GM12878 (cell line): Measurements from ENCODE around the gene PARP15. TPM values are rescaled to one million over a fixed set of nuclear protein-coding genes. Genes with fewer than 3 reads are reported as not detected.

Experiments used
- ATAC-seq: fragments of 200-7000 bp; cut with Tn5 transposase; 3 replicates; pipeline ENCODE4 v1.9.1; 2020; ENCODE audit warnings: mild to moderate bottlenecking, moderate library complexity
- BruUV-seq: library from RNA; stranded (reverse); fragments of 400-500 nt; replicated peaks from 2 replicates; lab custom pipeline; 2021; lab: Mats Ljungman, UMichigan
- CTCF ChIA-PET: fragments of 300-600 bp; sonication (Branson Sonifier 250); formaldehyde crosslinking; extraction: SDS; loops from one replicate; lab custom pipeline; 2021; ENCODE audit warnings: inconsistent platforms; lab: Yijun Ruan, JAX
- POLR2A ChIA-PET: fragments of 350-600 bp; formaldehyde crosslinking; extraction: SDS; loops from one replicate; lab custom pipeline; 2021; ENCODE audit warnings: inconsistent platforms; lab: Charles Lee
- RAD21 ChIA-PET: fragments of 300-600 bp; sonication (Branson Sonifier 250); formaldehyde crosslinking; loops from one replicate; lab custom pipeline; 2023; ENCODE audit warnings: antibody characterized with exemption; ENCODE audit not compliant: unreplicated experiment; lab: Charles Lee
- SMC1A ChIA-PET: fragments of 300-600 bp; sonication (Branson Sonifier 250); formaldehyde crosslinking; loops from one replicate; lab custom pipeline; 2023; ENCODE audit not compliant: unreplicated experiment, uncharacterized antibody; lab: Charles Lee
- DNase-seq: peaks from one replicate; pipeline ENCODE4 v3.0.0-alpha.2; 2011; ENCODE audit warnings: low read depth, low spot score
- FAIRE-seq: peaks from 3 replicates; lab custom pipeline; 2011; peaks lifted over from hg19 to GRCh38; lab: Jason Lieb, UNC
- H2AFZ ChIP-seq: 2 replicates; pipeline ENCODE4 v1.6.0; 2011; ENCODE audit warnings: low read depth, low read length, control low read depth; ENCODE audit not compliant: control insufficient read depth
- H3K27ac ChIP-seq: 2 replicates; pipeline ENCODE4 v1.5.1; 2011; ENCODE audit warnings: control low read depth; ENCODE audit not compliant: control insufficient read depth, insufficient read depth
- H3K27me3 ChIP-seq, 2 experiments: replicated peaks in 1 of 2; 2 replicates each; pipeline versions ENCODE4 v1.6.0 to v1.6.1; 2011; ENCODE audit warnings: low read length in 1 of 2; ENCODE audit not compliant: control insufficient read depth in 2 of 2, insufficient read depth in 2 of 2
- H3K36me3 ChIP-seq, 2 experiments: 2 replicates each; pipeline ENCODE4 v1.5.1; 2011; ENCODE audit warnings: low read length in 1 of 2; ENCODE audit not compliant: control insufficient read depth in 2 of 2, insufficient read depth in 2 of 2
- H3K4me1 ChIP-seq: 2 replicates; pipeline ENCODE4 v1.6.1; 2011; ENCODE audit warnings: mild to moderate bottlenecking, low read length, moderate library complexity, mixed read lengths; ENCODE audit not compliant: control insufficient read depth, insufficient read depth
- H3K4me2 ChIP-seq: 2 replicates; pipeline ENCODE4 v1.6.0; 2011; ENCODE audit warnings: control low read depth; ENCODE audit not compliant: control insufficient read depth, insufficient read depth
- H3K4me3 ChIP-seq: fragments of 200-600 bp; sonication (generic); 2 replicates; pipeline ENCODE4 v1.5.1; 2016
- H3K79me2 ChIP-seq: 2 replicates; pipeline ENCODE4 v1.6.0; 2011; ENCODE audit warnings: low read length; ENCODE audit not compliant: control insufficient read depth, insufficient read depth
- H3K9ac ChIP-seq: 2 replicates; pipeline ENCODE4 v1.8.0; 2011; ENCODE audit warnings: low read length, control low read depth, mixed read lengths; ENCODE audit not compliant: control insufficient read depth, insufficient read depth
- H3K9me3 ChIP-seq: replicated peaks from 3 replicates; pipeline ENCODE4 v1.5.1; 2011; ENCODE audit warnings: mild to moderate bottlenecking, low read length; ENCODE audit not compliant: control insufficient read depth, insufficient read depth
- H4K20me1 ChIP-seq: 2 replicates; pipeline ENCODE4 v1.6.0; 2011; ENCODE audit not compliant: control insufficient read depth, insufficient read depth
- ASH2L ChIP-seq: fragments of 300-600, 200-600 bp; sonication (generic); IDR thresholded peaks from 2 replicates; pipeline ENCODE4 v1.6.1; 2017; ENCODE audit warnings: low read depth, mild to moderate bottlenecking, borderline replicate concordance
- CEBPZ ChIP-seq: fragments of 150-350 bp; IDR thresholded peaks from 2 replicates; pipeline ENCODE4 v1.6.1; 2016; ENCODE audit warnings: low read depth, low read length
- EP300 ChIP-seq, 2 experiments: fragments of 150-350 bp in 1 of 2; IDR thresholded peaks; 2 replicates each; pipeline ENCODE4 v1.6.1; 2011 to 2012; ENCODE audit warnings: low read depth in 2 of 2, low read length in 2 of 2, borderline replicate concordance in 1 of 2, improper control_type of control experiment in 1 of 2, inconsistent platforms in 1 of 2; ENCODE audit not compliant: control insufficient read depth in 1 of 2
- GATAD2B ChIP-seq: fragments of 450-650 bp; conservative IDR thresholded peaks from 2 replicates; pipeline ENCODE4 v1.6.1; 2017; ENCODE audit warnings: low read depth, mild to moderate bottlenecking, moderate library complexity
- HDAC2 ChIP-seq: fragments of 200-600 bp; sonication (generic); IDR thresholded peaks from 2 replicates; pipeline ENCODE4 v1.6.1; 2017
- IKZF1 ChIP-seq: fragments of 450-650 bp; conservative IDR thresholded peaks from 2 replicates; pipeline ENCODE4 v1.6.1; 2017; ENCODE audit warnings: antibody characterized with exemption, mild to moderate bottlenecking
- KDM1A ChIP-seq: fragments of 200-600 bp; sonication (generic); IDR thresholded peaks from 2 replicates; pipeline ENCODE4 v1.6.1; 2016; ENCODE audit warnings: borderline replicate concordance
- MLLT1 ChIP-seq: fragments of 450-650 bp; IDR thresholded peaks from 2 replicates; pipeline ENCODE4 v1.6.1; 2016; ENCODE audit warnings: mild to moderate bottlenecking
- NBN ChIP-seq: fragments of 450-650 bp; IDR thresholded peaks from 2 replicates; pipeline ENCODE4 v1.6.1; 2016
- NKRF ChIP-seq: fragments of 450-650 bp; conservative IDR thresholded peaks from 2 replicates; pipeline ENCODE4 v1.6.1; 2017; ENCODE audit warnings: mild to moderate bottlenecking, moderate library complexity
- RCOR1 ChIP-seq: conservative IDR thresholded peaks from 2 replicates; pipeline ENCODE4 v1.6.1; 2012; ENCODE audit warnings: low read depth, low read length, improper control_type of control experiment
- SUPT20H ChIP-seq: IDR thresholded peaks from 2 replicates; pipeline ENCODE4 v1.6.1; 2011; ENCODE audit warnings: low read depth, mild to moderate bottlenecking, low read length, moderate library complexity, borderline replicate concordance; ENCODE audit not compliant: control insufficient read depth
- ZNF217 ChIP-seq: fragments of 450-650 bp; IDR thresholded peaks from 2 replicates; pipeline ENCODE4 v1.6.1; 2017; ENCODE audit warnings: antibody characterized with exemption, mild to moderate bottlenecking
- in situ Hi-C: fragments of 300-500 bp; cut with MboI; formaldehyde crosslinking; loops from 9 replicates; pipeline ENCODE4 v1.14.3; 2018; ENCODE audit warnings: mixed read lengths
- intact Hi-C: fragments of 100-400 bp; cut with micrococcal nuclease; formaldehyde crosslinking; loops from one replicate; pipeline ENCODE4 v1.14.2; 2022; ENCODE audit not compliant: unreplicated experiment
- polyA plus RNA-seq, 11 experiments: library from polyadenylated mRNA; depleted of rRNA in 4 of 11; unstranded in 6 of 11; stranded (reverse) in 5 of 11; fragments of >200 nt; fragmentation: Nextera tagmentation in 4 of 11; fragmentation: Illumina TruSeq in 1 of 11; extraction: Ambion mirVana in 4 of 11; extraction: Trizol in 1 of 11; gene quantifications; 1 replicate in 1 of 11; 2 replicates in 10 of 11; pipeline versions ENCODE4 v1.2.1 to v1.2.3, GENCODE V29; 2011 to 2016; ENCODE audit warnings: inconsistent platforms in 2 of 11, missing spikeins in 2 of 11, low read depth in 1 of 11
- total RNA-seq, 4 experiments: library from RNA; depleted of rRNA in 3 of 4; stranded (reverse); fragments of >200 nt in 3 of 4; fragmentation: Illumina TruSeq in 1 of 4; extraction: Trizol in 1 of 4; gene quantifications; 2 replicates each; pipeline versions ENCODE4 v1.2.1 to v1.2.3, GENCODE V29; 2013 to 2021

Gene PARP15
- total and polyA plus RNA-seq, 10 of the 15 experiments (the other 5 are each of a cell fraction or from before 2014, with no cell fraction given), result 9.0 to 234 (median 36.3) TPM

- no peak for TF ChIP-seq KDM1A
- no peak for TF ChIP-seq CEBPZ
Observed at GRCh38 chr3:122665226-122665786, 87.9 kb downstream of the PARP15 start (continued).

GRCh38 chr3:122665881-122666280, 88.4 kb downstream of the PARP15 start:
- FAIRE-seq (no peak), DNase-seq (no peak), ATAC-seq (no peak)
- in situ Hi-C loops (no loop called here), intact Hi-C loops (no loop called here)
- Histone ChIP-seq H3K36me3 (no peaks in the 10 kb centered on the region), H2AFZ (no peak overlapping the region), H3K79me2 (no peaks in the 10 kb centered on the region), H3K9ac (no peak overlapping the region), H4K20me1 (no peaks in the 10 kb centered on the region), H3K27ac (no peak overlapping the region), H3K9me3 (peaks cover 4% of the 10 kb centered on the region; the same call in 1 of the 3 replicates), H3K4me1 (peaks cover 16% of the 10 kb centered on the region), H3K4me3 (no peak overlapping the region), H3K27me3 (no peaks in the 10 kb centered on the region), H3K4me2 (no peak overlapping the region)
- no peak for TF ChIP-seq ASH2L
- TF ChIP-seq NKRF, result no peak
- TF ChIP-seq IKZF1, result no peak
- no peak for TF ChIP-seq RCOR1
- no peak for TF ChIP-seq ZNF217
- no peak for TF ChIP-seq SUPT20H
- no peak for TF ChIP-seq MLLT1
- TF ChIP-seq EP300 (IDR thresholded peaks at IDR 0.05; ENCODE audit: borderline replicate concordance in 1 of 2, control insufficient read depth in 1 of 2, low read depth in 2 of 2, low read length in 2 of 2), result no peak
- no peak for TF ChIP-seq NBN
- TF ChIP-seq HDAC2, result no peak
- TF ChIP-seq GATAD2B, result no peak
- RAD21 ChIA-PET, result no interaction called here
- BruUV-seq, result no TSS peak
- CTCF ChIA-PET, result interaction anchor here (1.3 to 2.7 kb wide), 2 partner anchors 10 to 19 kb away, joined by 4 to 14 read pairs; no protein-coding TSS in a partner anchor
- POLR2A ChIA-PET, result no interaction called here
- SMC1A ChIA-PET, result interaction anchor here (0.9 to 1.4 kb wide), 4 partner anchors 13 to 49 kb away, joined by 4 to 5 read pairs (median 4); no protein-coding TSS in a partner anchor
